Stimulated activated CD4-positive, alpha-beta T cell treated with anti-CD3 and anti-CD28 coated beads, Interleukin-1b, Interleukin-23, amount 100 ng/mL, for 4 hours (primary cell): ENCODE data around the gene GLIS1.

Source experiments
- DNase-seq, 2 donors: peaks; one replicate each; pipeline ENCODE4 v3.0.0-alpha.2; 2020; ENCODE audit warnings: low read depth in 2 of 2

Gene GLIS1

GRCh38 chr1:53638360-53639035, 100.5 kb downstream of the GLIS1 start:
- no peak for DNase-seq

DNA sequence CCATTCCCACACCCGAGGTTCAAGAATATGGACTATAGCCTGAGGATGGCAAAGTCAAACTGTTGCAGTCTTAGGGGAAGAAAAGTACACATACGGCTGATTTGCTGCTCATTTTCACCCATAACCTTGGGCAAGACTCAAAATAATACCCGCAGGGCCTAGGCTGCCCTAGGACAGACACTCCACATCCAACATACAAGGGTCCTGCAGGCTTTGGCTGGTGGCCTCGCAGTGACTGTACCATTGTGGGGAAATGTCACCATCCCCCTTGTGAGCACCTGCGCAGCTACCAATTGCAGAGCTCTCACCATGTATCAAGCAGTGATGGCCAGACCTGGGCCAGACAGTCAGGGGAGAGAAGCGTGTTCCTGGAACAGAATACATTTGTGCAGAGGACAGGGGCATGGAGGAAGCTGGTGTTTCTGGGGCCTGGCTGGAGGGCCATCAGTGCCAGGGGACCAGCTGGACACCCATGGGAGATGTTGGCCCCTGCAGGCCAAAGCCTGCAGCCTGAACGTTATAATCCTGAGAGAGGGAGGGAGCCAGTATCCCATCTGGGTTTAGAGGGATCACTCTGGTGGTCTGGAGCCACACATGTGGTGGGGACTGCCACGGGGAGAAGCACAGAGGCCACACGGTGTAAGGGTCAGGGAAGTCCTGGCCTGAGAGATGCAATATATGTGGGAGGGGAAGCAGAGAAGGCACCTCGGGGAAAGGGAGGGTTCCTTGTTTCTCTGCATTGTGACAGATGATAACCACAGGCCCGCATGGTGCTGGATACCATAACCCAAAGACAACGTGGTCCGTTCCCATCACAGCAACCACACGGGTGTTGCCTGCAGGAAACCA, 101.2 kb downstream of the GLIS1 start:
- DNase-seq, result no peak

GRCh38 chr1:53636621-53637171, 102.3 kb downstream of the GLIS1 start:
- DNase-seq, result no peak

- no peak for DNase-seq
Measured at GRCh38 chr1:53634571-53634979, 104.4 kb downstream of the GLIS1 start.

DNA sequence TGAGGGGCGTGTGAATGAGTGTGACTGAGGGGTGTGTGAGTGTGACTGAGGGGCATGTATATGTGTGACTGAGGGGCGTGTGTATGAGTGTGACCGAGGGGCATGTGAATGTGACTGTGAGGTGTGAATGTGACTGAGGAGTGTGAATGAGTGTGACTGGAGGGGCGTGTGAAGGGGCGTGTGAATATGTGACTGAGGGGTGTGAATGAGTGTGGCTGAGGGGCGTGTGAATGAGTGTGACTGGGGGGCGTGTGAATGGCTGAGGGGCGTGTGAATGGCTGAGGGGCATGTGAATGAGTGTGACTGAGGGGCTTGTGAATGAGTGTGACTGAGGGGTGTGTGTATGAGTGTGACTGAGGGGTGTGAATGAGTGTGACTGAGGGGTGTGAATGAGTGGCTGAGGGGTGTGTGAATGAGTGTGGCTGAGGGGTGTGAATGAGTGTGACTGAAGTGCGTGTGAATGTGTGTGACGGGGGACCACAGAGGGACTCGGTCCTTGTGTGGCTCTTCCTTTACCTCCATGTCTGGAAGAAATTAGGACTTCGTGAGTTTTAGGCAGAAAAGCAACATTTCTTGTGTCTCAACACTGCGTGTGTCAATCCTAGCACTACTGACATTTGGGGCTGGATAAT, 105.8 kb downstream of the GLIS1 start:
- no peak for DNase-seq

DNA sequence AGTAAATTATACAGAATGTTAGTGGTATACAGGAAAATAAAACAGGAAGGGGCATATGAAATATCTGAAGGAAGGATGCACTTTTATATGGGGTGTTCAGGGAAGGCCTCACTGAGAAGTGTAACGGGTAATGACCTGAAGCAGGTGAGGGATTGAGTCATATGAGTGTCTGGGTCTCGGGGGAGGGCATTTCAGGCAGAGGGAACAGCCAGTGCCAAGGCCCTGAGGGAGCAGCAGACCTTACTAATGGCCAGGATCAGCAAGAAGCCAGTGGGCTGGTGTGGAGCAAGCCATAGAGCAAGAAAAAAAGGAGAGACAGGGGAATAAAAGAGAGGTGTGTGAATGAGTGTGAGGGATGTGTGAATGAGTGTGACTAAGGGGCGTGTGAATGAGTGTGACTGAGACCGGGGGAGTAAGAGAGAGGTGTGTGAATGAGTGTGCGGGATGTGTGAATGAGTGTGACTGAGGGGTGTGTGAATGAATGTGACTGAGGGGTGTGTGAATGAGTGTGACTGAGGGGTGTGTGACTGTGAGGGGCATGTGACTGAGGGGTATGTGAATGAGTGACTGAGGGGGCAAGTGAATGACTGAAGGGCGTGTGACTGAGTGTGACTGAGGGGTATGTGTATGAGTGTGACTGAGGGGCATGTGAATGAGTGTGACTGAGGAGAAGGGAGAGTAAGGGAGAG, 107.2 kb downstream of the GLIS1 start:
- no peak for DNase-seq

- DNase-seq, result no peak
Measured at GRCh38 chr1:53629101-53629691, 109.8 kb downstream of the GLIS1 start.

DNA sequence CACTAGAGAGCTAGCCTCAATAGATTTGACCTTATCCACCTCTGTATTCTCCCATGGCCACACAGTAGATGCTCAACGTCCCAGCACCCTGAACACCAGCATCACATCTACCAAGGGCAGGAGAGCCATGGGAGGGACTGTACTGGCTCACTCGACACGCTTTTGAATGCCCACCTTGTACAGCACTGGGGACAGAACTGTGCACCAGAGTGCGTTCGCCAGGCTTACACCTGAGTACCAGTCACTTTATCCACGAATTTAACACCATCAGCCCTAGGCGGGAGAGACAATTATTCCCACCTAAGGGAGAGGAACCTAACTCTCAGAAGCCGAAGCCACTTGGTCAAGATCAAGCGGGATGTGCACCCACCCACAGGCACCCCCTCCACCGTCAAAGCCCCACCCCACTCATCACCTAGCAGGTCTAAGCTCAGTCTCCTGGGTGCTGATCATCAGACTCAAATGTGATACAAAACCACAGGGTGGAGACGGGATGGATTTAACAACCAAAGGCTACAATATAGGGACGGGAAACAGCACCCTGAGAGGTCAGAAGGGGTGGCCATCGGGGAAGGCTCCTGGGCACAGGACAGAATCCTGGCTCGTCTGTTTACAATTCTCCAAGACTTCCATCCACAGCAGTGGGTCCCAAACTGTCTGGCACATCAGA, 110.5 kb downstream of the GLIS1 start:
- no peak for DNase-seq

DNA sequence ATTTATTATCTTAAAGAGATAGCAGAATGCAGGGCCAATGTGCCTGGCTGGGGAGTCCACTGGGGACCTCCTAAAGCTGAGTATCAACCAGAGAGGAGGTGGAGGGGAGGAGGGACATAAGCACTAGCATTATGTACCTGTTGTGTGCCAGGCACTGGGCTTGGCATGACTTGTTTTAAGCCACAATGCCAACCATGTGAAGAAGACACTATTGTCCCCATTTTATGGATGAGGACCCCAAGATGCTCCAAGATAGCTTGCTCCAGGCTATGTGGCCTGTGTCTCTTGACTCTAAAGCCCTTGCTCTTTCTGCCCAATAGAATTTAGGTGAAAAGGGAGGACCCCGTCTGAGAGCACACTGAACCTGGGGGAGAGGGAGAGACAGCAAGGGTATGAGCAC, 111.3 kb downstream of the GLIS1 start:
- no peak for DNase-seq

DNA sequence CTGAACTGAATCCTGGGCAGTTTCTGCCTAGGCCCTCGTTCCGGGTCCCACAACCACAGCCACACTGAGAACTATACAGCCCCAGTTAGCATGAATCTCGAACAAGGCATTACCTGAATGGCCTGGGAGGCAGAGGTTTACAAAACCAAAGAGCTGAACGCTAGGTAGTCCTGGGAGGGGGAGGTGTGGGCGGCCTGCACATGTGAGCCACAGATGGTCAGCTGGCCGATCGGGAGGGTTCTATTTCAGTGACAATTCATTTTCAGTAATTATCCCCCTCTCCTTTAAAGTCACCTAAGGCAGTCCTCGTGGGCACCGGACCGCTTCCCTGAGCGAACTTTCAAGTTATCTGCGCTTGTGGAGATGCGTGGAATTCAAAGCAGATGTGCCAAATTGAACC, 111.9 kb downstream of the GLIS1 start:
- DNase-seq, result no peak

- no peak for DNase-seq
Measured at GRCh38 chr1:53626616-53627015, 112.3 kb downstream of the GLIS1 start.

GRCh38 chr1:53625766-53626520, 113.0 kb downstream of the GLIS1 start:
- no peak for DNase-seq

DNA sequence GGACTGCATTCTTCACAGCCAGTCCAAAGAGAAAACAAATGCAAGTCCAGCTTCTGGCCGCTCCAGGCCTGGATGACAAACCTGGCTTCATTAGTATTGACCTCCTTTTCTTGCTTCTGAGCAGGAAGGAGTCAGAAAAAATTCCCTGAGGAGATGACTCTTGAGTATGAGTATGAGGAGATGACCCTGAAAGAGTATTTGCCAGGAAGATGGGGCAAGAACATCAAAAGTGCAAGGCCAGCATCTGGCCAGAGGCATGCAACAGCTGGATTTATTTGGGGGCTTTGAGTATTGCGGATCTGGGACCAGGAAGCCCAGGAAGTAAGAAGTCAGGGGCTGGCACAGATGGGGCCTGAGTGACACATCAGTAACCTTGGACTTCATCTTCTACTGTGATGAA, 113.9 kb downstream of the GLIS1 start:
- DNase-seq, result no peak

GRCh38 chr1:53622531-53622930, 116.4 kb downstream of the GLIS1 start:
- DNase-seq, result no peak

GRCh38 chr1:53621144-53621543, 117.8 kb downstream of the GLIS1 start:
- no peak for DNase-seq

- no peak for DNase-seq
Measured at GRCh38 chr1:53620061-53620855, 118.7 kb downstream of the GLIS1 start.

- no peak for DNase-seq
Measured at GRCh38 chr1:53619367-53620060, 119.5 kb downstream of the GLIS1 start.

DNA sequence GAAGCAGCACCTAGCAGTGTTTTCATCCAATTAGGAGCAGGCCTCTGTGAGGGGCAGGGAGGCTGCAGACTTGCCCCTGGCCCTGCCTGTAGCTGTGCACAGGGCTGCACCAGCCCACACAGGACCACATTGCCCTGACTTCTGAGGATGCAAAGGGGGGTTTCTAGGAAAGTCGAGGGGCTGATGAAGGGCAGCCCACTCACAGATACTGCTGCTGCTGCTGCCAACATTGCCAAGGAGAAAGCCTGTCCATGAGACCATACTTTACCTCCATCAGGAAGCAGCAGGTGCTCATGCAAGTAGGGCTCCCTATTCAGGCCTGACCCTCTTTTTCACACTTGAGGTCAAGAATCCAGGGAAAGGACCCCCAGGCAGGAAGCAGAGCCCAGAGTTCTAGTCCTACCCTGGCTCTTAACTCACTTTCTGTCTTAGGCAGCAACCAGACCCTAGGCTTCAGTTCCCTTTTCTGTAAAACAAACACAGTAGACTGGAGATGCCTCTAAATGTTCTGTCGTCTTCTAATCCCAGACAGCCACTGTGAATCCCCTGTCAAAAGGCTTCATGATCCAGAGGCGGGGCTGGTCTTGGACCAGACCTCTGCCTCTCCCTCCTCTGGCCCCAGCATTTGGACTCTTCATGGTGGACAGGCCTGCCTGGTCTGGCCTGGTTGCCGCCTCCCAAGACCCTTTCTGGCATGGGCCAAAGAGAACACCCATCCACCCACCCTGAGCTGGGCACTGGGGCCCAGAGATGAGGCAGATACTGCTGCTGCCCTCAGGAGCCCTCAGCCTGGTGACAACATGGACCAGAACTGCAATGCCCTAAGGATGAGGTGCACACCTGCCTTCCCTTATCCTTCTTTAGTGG, 120.2 kb downstream of the GLIS1 start:
- DNase-seq, result no peak
